Measurements from ENCODE around the gene CD38.

CD38 gene

GRCh38 chr4:15736514-15737050, 41.5 kb upstream of the CD38 start:
- no peaks in the 10 kb centered on the region for H3K36me3 ChIP-seq (replicated peaks in 1 of 2; ENCODE audit: control insufficient read depth in 2 of 2, insufficient read depth in 2 of 2, low read length in 2 of 2)
- H2BK12ac ChIP-seq (ENCODE audit: low read length) = no peak overlapping the region
- H4K91ac ChIP-seq (ENCODE audit: low read depth, low read length, poor library complexity) = no peak overlapping the region
- H3K18ac ChIP-seq (ENCODE audit: low read length) = no peak overlapping the region
- no peaks in the 10 kb centered on the region for H3K4me1 ChIP-seq (ENCODE audit: control insufficient read depth in 2 of 2, insufficient read depth in 1 of 2, low read depth in 1 of 2, low read length in 2 of 2)
- no peak overlapping the region for H3K23ac ChIP-seq (ENCODE audit: low read depth, low read length, poor library complexity)
- no peaks in the 10 kb centered on the region for H3K9me3 ChIP-seq (replicated peaks in 1 of 2; ENCODE audit: control insufficient read depth in 2 of 2, insufficient read depth in 1 of 2, low read depth in 1 of 2, low read length in 2 of 2)
- no peaks in the 10 kb centered on the region for H3K27me3 ChIP-seq (ENCODE audit: control insufficient read depth in 3 of 3, insufficient read depth in 3 of 3, low read depth in 1 of 3, low read length in 3 of 3)
- H2BK15ac ChIP-seq (ENCODE audit: low read length) = no peak overlapping the region
- WGBS, 2 donors (ENCODE audit: extremely low coverage in 2 of 2, insufficient read length in 2 of 2, insufficient replicate concordance in 1 of 2) = no CpG with 5 or more reads among the region's 4 CpGs
- H2AFZ ChIP-seq (ENCODE audit: low read length) = no peak overlapping the region
- H3K27ac ChIP-seq (replicated peaks; ENCODE audit: low read length) = no peak overlapping the region
- H3K9ac ChIP-seq (ENCODE audit: low read depth, low read length, poor library complexity) = no peak overlapping the region
- H3K4ac ChIP-seq (ENCODE audit: low read length) = no peak overlapping the region
- H4K8ac ChIP-seq (ENCODE audit: low read depth, low read length) = no peak overlapping the region
- H2BK120ac ChIP-seq (ENCODE audit: low read depth, low read length) = no peak overlapping the region
- no peak overlapping the region for H2BK5ac ChIP-seq (ENCODE audit: low read length)
- no peak overlapping the region for H3K4me2 ChIP-seq (ENCODE audit: insufficient read depth, low read length, poor library complexity, severe bottlenecking)
- H3K14ac ChIP-seq (ENCODE audit: low read length) = no peak overlapping the region
- no peak overlapping the region for H2AK5ac ChIP-seq (ENCODE audit: low read depth, low read length)
- no peaks in the 10 kb centered on the region for H3K79me1 ChIP-seq (ENCODE audit: low read depth, low read length)
- no peak for DNase-seq (ENCODE audit: low spot score)
- H3K4me3 ChIP-seq (ENCODE audit: low read length in 2 of 2) = no peak overlapping the region

- H2AFZ ChIP-seq (ENCODE audit: low read length) = no peak overlapping the region
- H2BK120ac ChIP-seq (ENCODE audit: low read depth, low read length) = no peak overlapping the region
- no peak overlapping the region for H3K18ac ChIP-seq (ENCODE audit: low read length)
- no peak overlapping the region for H2AK5ac ChIP-seq (ENCODE audit: low read depth, low read length)
- H3K9ac ChIP-seq (ENCODE audit: low read depth, low read length, poor library complexity) = no peak overlapping the region
- H3K4me3 ChIP-seq (ENCODE audit: low read length in 2 of 2) = no peak overlapping the region
- no peaks in the 10 kb centered on the region for H3K79me1 ChIP-seq (ENCODE audit: low read depth, low read length)
- WGBS, 2 donors (ENCODE audit: extremely low coverage in 2 of 2, insufficient read length in 2 of 2, insufficient replicate concordance in 1 of 2) = no CpG with 5 or more reads among the region's 3 CpGs
- H3K14ac ChIP-seq (ENCODE audit: low read length) = no peak overlapping the region
- H2BK15ac ChIP-seq (ENCODE audit: low read length) = no peak overlapping the region
- no peak overlapping the region for H4K91ac ChIP-seq (ENCODE audit: low read depth, low read length, poor library complexity)
- H3K4me2 ChIP-seq (ENCODE audit: insufficient read depth, low read length, poor library complexity, severe bottlenecking) = no peak overlapping the region
- peaks cover 0 to 3% of the 10 kb centered on the region in 2 donors for H3K9me3 ChIP-seq (replicated peaks in 1 of 2; ENCODE audit: control insufficient read depth in 2 of 2, insufficient read depth in 1 of 2, low read depth in 1 of 2, low read length in 2 of 2)
- H3K27me3 ChIP-seq (ENCODE audit: control insufficient read depth in 3 of 3, insufficient read depth in 3 of 3, low read depth in 1 of 3, low read length in 3 of 3) = no peaks in the 10 kb centered on the region
- no peak overlapping the region for H3K23ac ChIP-seq (ENCODE audit: low read depth, low read length, poor library complexity)
- H3K36me3 ChIP-seq (replicated peaks in 1 of 2; ENCODE audit: control insufficient read depth in 2 of 2, insufficient read depth in 2 of 2, low read length in 2 of 2) = no peaks in the 10 kb centered on the region
- H2BK12ac ChIP-seq (ENCODE audit: low read length) = no peak overlapping the region
- H3K4ac ChIP-seq (ENCODE audit: low read length) = no peak overlapping the region
- no peaks in the 10 kb centered on the region for H3K4me1 ChIP-seq (ENCODE audit: control insufficient read depth in 2 of 2, insufficient read depth in 1 of 2, low read depth in 1 of 2, low read length in 2 of 2)
- H2BK5ac ChIP-seq (ENCODE audit: low read length) = no peak overlapping the region
- DNase-seq (ENCODE audit: low spot score) = no peak
- no peak overlapping the region for H3K27ac ChIP-seq (replicated peaks; ENCODE audit: low read length)
- no peak overlapping the region for H4K8ac ChIP-seq (ENCODE audit: low read depth, low read length)
Observed at GRCh38 chr4:15737255-15737654, 40.9 kb upstream of the CD38 start.

GRCh38 chr4:15738877-15739276, 39.3 kb upstream of the CD38 start:
- H2BK120ac ChIP-seq (ENCODE audit: low read depth, low read length) = no peak overlapping the region
- H3K27me3 ChIP-seq (ENCODE audit: control insufficient read depth in 3 of 3, insufficient read depth in 3 of 3, low read depth in 1 of 3, low read length in 3 of 3) = no peaks in the 10 kb centered on the region
- H3K9ac ChIP-seq (ENCODE audit: low read depth, low read length, poor library complexity) = no peak overlapping the region
- peaks cover 0 to 3% of the 10 kb centered on the region in 2 donors for H3K9me3 ChIP-seq (replicated peaks in 1 of 2; ENCODE audit: control insufficient read depth in 2 of 2, insufficient read depth in 1 of 2, low read depth in 1 of 2, low read length in 2 of 2)
- no peak overlapping the region for H3K18ac ChIP-seq (ENCODE audit: low read length)
- no peak overlapping the region for H2AFZ ChIP-seq (ENCODE audit: low read length)
- no peak overlapping the region for H2AK5ac ChIP-seq (ENCODE audit: low read depth, low read length)
- no peak overlapping the region for H2BK15ac ChIP-seq (ENCODE audit: low read length)
- H4K8ac ChIP-seq (ENCODE audit: low read depth, low read length) = no peak overlapping the region
- no peak overlapping the region for H2BK5ac ChIP-seq (ENCODE audit: low read length)
- H3K14ac ChIP-seq (ENCODE audit: low read length) = no peak overlapping the region
- H4K91ac ChIP-seq (ENCODE audit: low read depth, low read length, poor library complexity) = no peak overlapping the region
- no peak overlapping the region for H3K4me2 ChIP-seq (ENCODE audit: insufficient read depth, low read length, poor library complexity, severe bottlenecking)
- H3K27ac ChIP-seq (replicated peaks; ENCODE audit: low read length) = no peak overlapping the region
- H3K4me1 ChIP-seq (ENCODE audit: control insufficient read depth in 2 of 2, insufficient read depth in 1 of 2, low read depth in 1 of 2, low read length in 2 of 2) = no peaks in the 10 kb centered on the region
- H3K79me1 ChIP-seq (ENCODE audit: low read depth, low read length) = no peaks in the 10 kb centered on the region
- H3K4me3 ChIP-seq (ENCODE audit: low read length in 2 of 2) = no peak overlapping the region
- WGBS, 2 donors (ENCODE audit: extremely low coverage in 2 of 2, insufficient read length in 2 of 2, insufficient replicate concordance in 1 of 2) = no CpG with 5 or more reads among the region's 1 CpG
- no peak overlapping the region for H3K4ac ChIP-seq (ENCODE audit: low read length)
- H2BK12ac ChIP-seq (ENCODE audit: low read length) = no peak overlapping the region
- DNase-seq (ENCODE audit: low spot score) = no peak
- H3K36me3 ChIP-seq (replicated peaks in 1 of 2; ENCODE audit: control insufficient read depth in 2 of 2, insufficient read depth in 2 of 2, low read length in 2 of 2) = no peaks in the 10 kb centered on the region
- no peak overlapping the region for H3K23ac ChIP-seq (ENCODE audit: low read depth, low read length, poor library complexity)

GRCh38 chr4:15740764-15741404, 37.2 kb upstream of the CD38 start:
- H3K27ac ChIP-seq (replicated peaks; ENCODE audit: low read length) = no peak overlapping the region
- no peak overlapping the region for H3K18ac ChIP-seq (ENCODE audit: low read length)
- H2BK5ac ChIP-seq (ENCODE audit: low read length) = no peak overlapping the region
- H4K91ac ChIP-seq (ENCODE audit: low read depth, low read length, poor library complexity) = no peak overlapping the region
- no peak overlapping the region for H2BK15ac ChIP-seq (ENCODE audit: low read length)
- H3K4me3 ChIP-seq (ENCODE audit: low read length in 2 of 2) = no peak overlapping the region
- no peaks in the 10 kb centered on the region for H3K36me3 ChIP-seq (replicated peaks in 1 of 2; ENCODE audit: control insufficient read depth in 2 of 2, insufficient read depth in 2 of 2, low read length in 2 of 2)
- DNase-seq (ENCODE audit: low spot score) = no peak
- H2BK120ac ChIP-seq (ENCODE audit: low read depth, low read length) = no peak overlapping the region
- no peaks in the 10 kb centered on the region for H3K4me1 ChIP-seq (ENCODE audit: control insufficient read depth in 2 of 2, insufficient read depth in 1 of 2, low read depth in 1 of 2, low read length in 2 of 2)
- H3K9ac ChIP-seq (ENCODE audit: low read depth, low read length, poor library complexity) = no peak overlapping the region
- no CpG with 5 or more reads among the region's 11 CpGs for WGBS, 2 donors (ENCODE audit: extremely low coverage in 2 of 2, insufficient read length in 2 of 2, insufficient replicate concordance in 1 of 2)
- no peak overlapping the region for H3K4me2 ChIP-seq (ENCODE audit: insufficient read depth, low read length, poor library complexity, severe bottlenecking)
- no peak overlapping the region for H2BK12ac ChIP-seq (ENCODE audit: low read length)
- no peak overlapping the region for H4K8ac ChIP-seq (ENCODE audit: low read depth, low read length)
- no peak overlapping the region for H2AFZ ChIP-seq (ENCODE audit: low read length)
- no peaks in the 10 kb centered on the region for H3K79me1 ChIP-seq (ENCODE audit: low read depth, low read length)
- H2AK5ac ChIP-seq (ENCODE audit: low read depth, low read length) = no peak overlapping the region
- no peaks in the 10 kb centered on the region for H3K27me3 ChIP-seq (ENCODE audit: control insufficient read depth in 3 of 3, insufficient read depth in 3 of 3, low read depth in 1 of 3, low read length in 3 of 3)
- no peak overlapping the region for H3K14ac ChIP-seq (ENCODE audit: low read length)
- H3K9me3 ChIP-seq (replicated peaks in 1 of 2; ENCODE audit: control insufficient read depth in 2 of 2, insufficient read depth in 1 of 2, low read depth in 1 of 2, low read length in 2 of 2) = peaks cover 0 to 3% of the 10 kb centered on the region in 2 donors
- H3K23ac ChIP-seq (ENCODE audit: low read depth, low read length, poor library complexity) = no peak overlapping the region
- H3K4ac ChIP-seq (ENCODE audit: low read length) = no peak overlapping the region
